Spleen (tissue), 13 donors: Measurements from ENCODE around the gene UBE2L6. TPM values are rescaled to one million over a fixed set of nuclear protein-coding genes. Genes with fewer than 3 reads are reported as not detected.

ENCODE experiments used
- DNase-seq: peaks from one replicate; pipeline ENCODE4 v3.0.0-alpha.2; 2020
- H3K27ac ChIP-seq, 8 donors: fragments of 200-600 bp; sonication (generic) in 7 of 8; 1 replicate in 4 of 8; 2 replicates in 4 of 8; pipeline versions ENCODE4 v1.5.0 to v1.8.0; 2016 to 2021; ENCODE audit warnings: inconsistent platforms in 4 of 8, mild to moderate bottlenecking in 4 of 8, moderate library complexity in 1 of 8
- H3K27me3 ChIP-seq, 7 donors: fragments of 200-600 bp; sonication (generic) in 6 of 7; replicated peaks in 1 of 7; 1 replicate in 4 of 7; 2 replicates in 3 of 7; pipeline versions ENCODE4 v1.5.0 to v1.8.0; 2016 to 2021; ENCODE audit warnings: inconsistent platforms in 3 of 7, mild to moderate bottlenecking in 1 of 7
- H3K36me3 ChIP-seq, 6 donors: fragments of 200-600 bp; sonication (generic) in 5 of 6; 1 replicate in 4 of 6; 2 replicates in 2 of 6; pipeline versions ENCODE4 v1.5.0 to v1.8.0; 2016 to 2021; ENCODE audit warnings: inconsistent platforms in 2 of 6
- H3K4me1 ChIP-seq, 6 donors: fragments of 200-600 bp; sonication (generic) in 5 of 6; 1 replicate in 3 of 6; 2 replicates in 3 of 6; pipeline versions ENCODE4 v1.5.0 to v1.8.0; 2016 to 2021; ENCODE audit warnings: inconsistent platforms in 3 of 6
- H3K4me3 ChIP-seq, 8 donors: fragments of 200-600 bp; sonication (generic) in 7 of 8; 1 replicate in 4 of 8; 2 replicates in 4 of 8; pipeline versions ENCODE4 v1.5.0 to v1.8.0; 2016 to 2021; ENCODE audit warnings: inconsistent platforms in 4 of 8, mild to moderate bottlenecking in 4 of 8, moderate library complexity in 2 of 8
- H3K9me3 ChIP-seq, 8 donors: fragments of 200-600 bp; sonication (generic) in 7 of 8; 1 replicate in 4 of 8; 2 replicates in 4 of 8; pipeline versions ENCODE4 v1.5.0 to v1.8.0; 2016 to 2021; ENCODE audit warnings: inconsistent platforms in 4 of 8
- POLR2A ChIP-seq, 3 donors: fragments of 450-650 bp; IDR thresholded peaks; one replicate each; pipeline ENCODE4 v1.5.1; 2017; ENCODE audit warnings: antibody characterized with exemption in 3 of 3, mild to moderate bottlenecking in 1 of 3
- POLR2AphosphoS5 ChIP-seq, 3 donors: sonication (generic); formaldehyde crosslinking; IDR thresholded peaks; one replicate each; pipeline ENCODE4 v1.5.1; 2017; ENCODE audit warnings: antibody characterized with exemption in 3 of 3
- WGBS, 5 donors: extraction: QIAGEN DNeasy Blood & Tissue Kit in 3 of 5; methylation state at CpG; one replicate each; pipeline versions ENCODE4 v1.1.5 to v1.1.7; 2013 to 2018; 5-methylcytosine and 5-hydroxymethylcytosine counted together
- intact Hi-C: fragments of 100-400 bp; cut with DNase I; formaldehyde crosslinking; loops from one replicate; pipeline ENCODE4 v1.15.0; 2023; ENCODE audit warnings: low total_unique reads
- long read RNA-seq, 2 donors: transcript quantifications; one replicate each; lab custom pipeline, GENCODE V29; 2026
- polyA plus RNA-seq, 3 donors: library from polyadenylated mRNA; stranded (reverse); fragments of 200-250 nt; gene quantifications; one replicate each; pipeline ENCODE4 v1.2.1, GENCODE V29; 2013
- total RNA-seq, 7 donors: library from RNA; depleted of rRNA in 3 of 7; stranded (reverse); fragments of >200 nt in 3 of 7; fragmentation: NEBNext Ultra II Directional in 4 of 7; extraction: Animal tissue kit (Norgen Biotek cat#: 25700) in 4 of 7; gene quantifications; one replicate each; pipeline versions ENCODE4 v1.1.0 to v1.2.1, GENCODE V29; 2016 to 2021
- TF ChIP-seq, protein P1 (sequence below), 11 experiments: fragments of 200-600 bp in 7 of 11; fragments of 450-650 bp in 4 of 11; sonication (generic) in 4 of 11; IDR thresholded peaks in 8 of 11; conservative IDR thresholded peaks in 3 of 11; 1 replicate in 7 of 11; 2 replicates in 4 of 11; pipeline versions ENCODE4 v1.4.0 to v1.8.0; 2016 to 2021; ENCODE audit warnings: antibody characterized with exemption in 11 of 11, inconsistent platforms in 4 of 11, mild to moderate bottlenecking in 1 of 11
- donor health status: healthy with polysubstance abuse.
- donor health status: DM: no; HTN: no; CAD: no; lungs with moderate emphysema.
- donor health status: DM: no; HTN: no; CAD: no.
- donor health status: Bipolar disorder and iron deficiency.
- donor health status: healthy.
- donor health status: DM: no; HTN: no; CAD: no.
- donor health status: DM: yes; HTN: yes; CAD: no.

Gene UBE2L6
- total RNA-seq (100 to 1,000 TPM in 5 of 7 donors, 10 to 100 TPM in 2; 74.2 to 137 (median 112) TPM), polyA plus RNA-seq (100 to 1,000 TPM in 1 of 3 donors, 10 to 100 TPM in 2; 46.8 to 135 (median 79.5) TPM)
- long read RNA-seq, donor 1, transcript UBE2L6-201 (4 exons, 1,354 nt): major isoform, 42 of 47 reads
- long read RNA-seq, donor 1, partial matches to known transcripts: 0 of 47 reads
- long read RNA-seq, donor 1, other reads (novel, unspliced or antisense): 0 of 47 reads
- long read RNA-seq, donor 2, transcript UBE2L6-201 (4 exons, 1,354 nt): major isoform, 26 of 27 reads
- long read RNA-seq, donor 2, partial matches to known transcripts: 0 of 27 reads
- long read RNA-seq, donor 2, other reads (novel, unspliced or antisense): 0 of 27 reads

DNA sequence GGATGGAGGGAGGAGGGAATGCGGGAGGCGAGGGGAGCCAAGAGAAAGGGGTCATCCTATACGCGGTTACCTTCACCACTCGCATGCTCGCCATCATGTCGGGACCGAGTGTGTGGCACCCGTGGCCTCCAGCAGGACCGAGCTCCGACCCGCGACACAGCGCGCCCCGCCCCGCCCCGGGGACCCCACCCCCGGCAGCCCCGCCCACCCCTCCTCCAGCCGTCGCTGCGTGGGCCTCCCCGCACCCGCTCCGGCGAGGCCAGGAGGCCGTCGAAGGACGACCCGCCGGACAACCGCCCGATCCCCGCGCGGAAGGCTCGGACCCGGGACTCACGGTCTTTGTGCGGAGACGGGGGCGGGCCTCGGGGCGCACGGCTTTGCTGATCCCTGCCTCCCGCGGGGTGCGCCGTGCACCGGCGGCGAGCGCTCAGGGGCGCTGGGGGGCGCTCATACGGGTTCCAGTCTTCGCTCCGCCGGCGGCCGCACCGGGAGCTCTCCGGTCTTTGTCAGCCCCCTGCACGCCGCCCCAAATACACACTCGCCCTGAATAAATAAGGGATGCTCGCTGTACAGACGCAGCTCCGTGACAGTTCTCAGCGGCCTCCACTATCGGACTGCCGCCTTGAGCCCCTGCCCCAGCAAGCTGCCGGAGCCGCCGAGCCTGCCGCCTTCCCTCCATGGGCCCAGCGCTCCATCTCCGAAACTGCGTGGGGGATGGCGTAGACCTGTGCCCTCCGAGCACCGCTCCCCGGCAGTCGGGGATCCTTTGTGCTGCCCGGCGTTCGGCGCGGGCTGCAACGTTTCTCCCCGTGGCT is at the start of gene UBE2L6:
TSS of gene UBE2L6 (minus strand) at position 158 of the 815 bp plus-strand sequence. CDS start at position 97, 61 bp downstream.
- Histone ChIP-seq H3K4me1 (peaks cover 13 to 72% (median 49%) of the 10 kb centered on the region in 6 donors), H3K27me3 (no peaks in the 10 kb centered on the region), H3K36me3 (peaks cover 0 to 24% (median 4%) of the 10 kb centered on the region in 6 donors), H3K27ac (peak within 1 kb of the TSS; percentile 75 to 96 (median 92)), H3K4me3 (peak within 1 kb of the TSS; percentile 82 to 98 (median 92)), H3K9me3 (no peaks in the 10 kb centered on the region)
- intact Hi-C loops: no loop called here
- 0 to 1% (median 0%) methylated on average over 31 to 92 of the region's 92 CpGs for WGBS, 5 donors
- TF ChIP-seq POLR2AphosphoS5 (IDR thresholded peaks at IDR 0.05) (peak; percentile 63 to 85 (median 76)), POLR2A (IDR thresholded peaks at IDR 0.05) (peak in 1 of 3 donors; percentile 8)
- TF ChIP-seq, protein P1, sequence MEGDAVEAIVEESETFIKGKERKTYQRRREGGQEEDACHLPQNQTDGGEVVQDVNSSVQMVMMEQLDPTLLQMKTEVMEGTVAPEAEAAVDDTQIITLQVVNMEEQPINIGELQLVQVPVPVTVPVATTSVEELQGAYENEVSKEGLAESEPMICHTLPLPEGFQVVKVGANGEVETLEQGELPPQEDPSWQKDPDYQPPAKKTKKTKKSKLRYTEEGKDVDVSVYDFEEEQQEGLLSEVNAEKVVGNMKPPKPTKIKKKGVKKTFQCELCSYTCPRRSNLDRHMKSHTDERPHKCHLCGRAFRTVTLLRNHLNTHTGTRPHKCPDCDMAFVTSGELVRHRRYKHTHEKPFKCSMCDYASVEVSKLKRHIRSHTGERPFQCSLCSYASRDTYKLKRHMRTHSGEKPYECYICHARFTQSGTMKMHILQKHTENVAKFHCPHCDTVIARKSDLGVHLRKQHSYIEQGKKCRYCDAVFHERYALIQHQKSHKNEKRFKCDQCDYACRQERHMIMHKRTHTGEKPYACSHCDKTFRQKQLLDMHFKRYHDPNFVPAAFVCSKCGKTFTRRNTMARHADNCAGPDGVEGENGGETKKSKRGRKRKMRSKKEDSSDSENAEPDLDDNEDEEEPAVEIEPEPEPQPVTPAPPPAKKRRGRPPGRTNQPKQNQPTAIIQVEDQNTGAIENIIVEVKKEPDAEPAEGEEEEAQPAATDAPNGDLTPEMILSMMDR (IDR thresholded peaks at IDR 0.05 in 8 of 11, conservative IDR thresholded peaks at IDR 0.05 in 3 of 11): peak in 9 of 11 experiments; percentile 89 to 96 (median 93)
- peak; percentile 95 for DNase-seq

DNA sequence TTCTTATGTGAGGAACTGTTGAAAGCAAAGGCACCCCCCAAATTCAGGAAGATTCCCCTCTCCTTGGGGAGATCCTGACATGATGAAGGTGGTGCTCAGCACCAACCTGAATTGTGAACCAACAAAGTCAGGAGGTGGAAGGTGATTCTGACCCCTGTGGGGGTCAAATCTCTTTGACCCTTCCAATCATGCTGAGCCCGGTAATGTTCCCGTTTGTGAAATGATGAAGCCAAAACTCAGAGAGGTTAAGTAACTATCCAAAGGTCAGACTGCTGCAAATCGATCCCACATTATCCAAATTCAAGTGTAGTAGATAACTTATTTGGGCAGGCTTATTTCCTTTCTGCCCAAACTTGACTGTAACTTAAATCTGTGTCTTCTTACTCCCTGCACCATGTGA is 49.1 kb upstream of the UBE2L6 start:
- H3K27me3 ChIP-seq: no peaks in the 10 kb centered on the region
- no peaks in the 10 kb centered on the region for H3K4me1 ChIP-seq
- intact Hi-C loops: no loop called here
- DNase-seq: no peak
- peaks cover 0 to 25% (median 17%) of the 10 kb centered on the region in 8 donors for H3K9me3 ChIP-seq
- peaks cover 0 to 57% (median 16%) of the 10 kb centered on the region in 6 donors for H3K36me3 ChIP-seq
- TF ChIP-seq POLR2A (IDR thresholded peaks at IDR 0.05) (no peak), POLR2AphosphoS5 (IDR thresholded peaks at IDR 0.05) (no peak)
- TF ChIP-seq, protein P1 (IDR thresholded peaks at IDR 0.05 in 8 of 11, conservative IDR thresholded peaks at IDR 0.05 in 3 of 11): no peak
- no peak overlapping the region for H3K4me3 ChIP-seq
- 56 to 88% (median 79%) methylated on average over 3 of the region's 3 CpGs for WGBS, 5 donors
- H3K27ac ChIP-seq: no peak overlapping the region

DNA sequence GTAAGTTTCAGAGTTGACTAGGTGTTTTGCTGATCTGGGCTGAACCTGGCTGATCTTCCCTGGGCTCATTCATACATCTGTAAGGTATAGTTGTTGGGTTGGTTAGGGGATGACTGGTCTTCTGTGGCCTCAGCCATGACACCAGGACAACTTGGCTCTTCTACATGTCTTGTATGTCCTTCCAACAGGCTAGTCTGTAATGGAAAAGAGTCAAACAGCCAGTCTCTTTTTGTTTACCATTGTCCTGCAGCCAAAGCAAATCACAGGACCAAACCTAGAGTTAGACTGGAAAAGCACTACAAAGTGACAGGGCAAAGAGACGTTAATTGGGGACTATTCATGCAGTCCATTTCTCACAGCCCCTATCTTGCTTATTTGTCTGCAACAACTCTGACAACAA is 47.8 kb upstream of the UBE2L6 start:
- Histone ChIP-seq H3K27ac (no peak overlapping the region), H3K36me3 (peaks cover 0 to 68% (median 16%) of the 10 kb centered on the region in 6 donors), H3K4me1 (no peaks in the 10 kb centered on the region), H3K9me3 (peaks cover 0 to 18% (median 13%) of the 10 kb centered on the region in 8 donors), H3K4me3 (no peak overlapping the region), H3K27me3 (no peaks in the 10 kb centered on the region)
- DNase-seq: no peak
- intact Hi-C loops: no loop called here
- WGBS, 5 donors: 60 to 94% (median 87%) methylated on average over 1 of the region's 1 CpG
- TF ChIP-seq POLR2AphosphoS5 (IDR thresholded peaks at IDR 0.05) (no peak), POLR2A (IDR thresholded peaks at IDR 0.05) (no peak)
- TF ChIP-seq, protein P1 (IDR thresholded peaks at IDR 0.05 in 8 of 11, conservative IDR thresholded peaks at IDR 0.05 in 3 of 11): no peak
